Skin epidermis (tissue), 12 donors: Measurements from ENCODE around the gene FBXO28.
A peak's percentile ranks its signal among the peaks of the same experiment; 100 is the strongest.
"Not testable (repeated sequence)": the region's sequence is repeated elsewhere in the genome, so short reads cannot be mapped to it uniquely, and the experiment has no call there.

ENCODE experiments used
- H3K27ac ChIP-seq, 21 experiments: fragments of 200-600 bp; sonication (generic) in 11 of 21; one replicate each; pipeline ENCODE4 v1.5.0; 2020; ENCODE audit warnings: mild to moderate bottlenecking in 3 of 21, inconsistent platforms in 2 of 21, moderate library complexity in 2 of 21
- H3K4me3 ChIP-seq, 7 experiments: fragments of 200-600 bp; sonication (generic) in 2 of 7; one replicate each; pipeline ENCODE4 v1.5.0; 2020; ENCODE audit warnings: inconsistent platforms in 2 of 7, mild to moderate bottlenecking in 2 of 7, moderate library complexity in 1 of 7

The FBXO28 gene

DNA sequence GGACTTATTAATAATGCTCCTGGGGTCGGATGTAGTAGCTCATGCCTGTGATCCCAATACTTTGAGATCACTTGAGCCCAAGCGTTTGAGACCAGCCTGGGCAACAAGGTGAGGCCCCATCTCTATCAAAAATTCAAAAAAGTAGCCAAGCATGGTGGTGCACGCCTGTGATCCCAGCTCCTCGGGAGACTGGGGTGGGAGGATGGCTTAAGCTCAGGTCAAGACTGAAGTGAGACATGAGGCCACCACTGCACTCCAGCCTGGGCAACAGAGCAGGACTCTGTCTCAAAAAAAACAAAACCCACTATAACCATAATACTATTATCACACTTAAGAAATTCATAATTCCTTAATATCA, 67.5 kb downstream of the FBXO28 start:
- Histone ChIP-seq H3K27ac (peak overlapping the region in 17 of 21 experiments; percentile 8 to 98 (median 94)), H3K4me3 (no peak overlapping the region)

DNA sequence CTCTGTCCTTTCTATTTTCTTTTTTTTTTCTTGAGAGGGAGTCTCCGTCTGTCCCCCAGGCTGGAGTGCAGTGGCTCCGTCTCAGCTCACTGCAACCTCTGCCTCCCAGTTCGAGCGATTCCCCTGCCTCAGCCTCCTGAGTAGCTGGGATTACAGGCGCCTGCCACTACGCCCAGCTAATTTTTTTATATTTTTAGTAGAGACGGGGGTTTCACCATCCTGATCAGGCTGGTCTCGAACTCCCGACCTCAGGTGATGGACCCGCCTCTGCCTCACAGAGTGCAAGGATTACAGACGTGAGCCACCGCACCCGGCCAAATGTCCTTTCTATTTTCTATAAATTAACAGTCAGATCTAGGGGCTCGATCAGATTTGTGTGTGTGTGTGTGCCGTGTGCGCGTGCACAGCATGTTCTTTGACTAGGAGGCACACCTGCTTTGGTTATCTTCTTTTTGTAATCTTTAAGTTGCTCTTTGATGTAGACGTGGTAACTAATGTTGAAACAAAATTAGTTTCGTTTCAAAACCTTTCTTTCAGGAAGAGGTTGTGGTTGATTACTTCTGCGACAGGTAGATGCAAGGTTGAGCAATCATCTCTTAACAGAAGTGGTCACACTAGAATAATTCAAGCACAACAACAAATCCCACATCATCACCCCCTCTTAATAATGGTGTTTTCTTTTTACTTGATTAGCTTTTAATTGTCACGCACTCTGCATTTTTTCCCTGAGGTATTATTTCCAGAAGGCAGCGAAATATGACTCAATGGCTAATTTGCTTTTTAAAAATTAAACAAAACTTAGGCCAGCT, 68.3 kb downstream of the FBXO28 start:
- H3K4me3 ChIP-seq, result peak overlapping the region; percentile 54 to 97 (median 90)
- H3K27ac ChIP-seq, result peak overlapping the region; percentile 47 to 98 (median 94)

DNA sequence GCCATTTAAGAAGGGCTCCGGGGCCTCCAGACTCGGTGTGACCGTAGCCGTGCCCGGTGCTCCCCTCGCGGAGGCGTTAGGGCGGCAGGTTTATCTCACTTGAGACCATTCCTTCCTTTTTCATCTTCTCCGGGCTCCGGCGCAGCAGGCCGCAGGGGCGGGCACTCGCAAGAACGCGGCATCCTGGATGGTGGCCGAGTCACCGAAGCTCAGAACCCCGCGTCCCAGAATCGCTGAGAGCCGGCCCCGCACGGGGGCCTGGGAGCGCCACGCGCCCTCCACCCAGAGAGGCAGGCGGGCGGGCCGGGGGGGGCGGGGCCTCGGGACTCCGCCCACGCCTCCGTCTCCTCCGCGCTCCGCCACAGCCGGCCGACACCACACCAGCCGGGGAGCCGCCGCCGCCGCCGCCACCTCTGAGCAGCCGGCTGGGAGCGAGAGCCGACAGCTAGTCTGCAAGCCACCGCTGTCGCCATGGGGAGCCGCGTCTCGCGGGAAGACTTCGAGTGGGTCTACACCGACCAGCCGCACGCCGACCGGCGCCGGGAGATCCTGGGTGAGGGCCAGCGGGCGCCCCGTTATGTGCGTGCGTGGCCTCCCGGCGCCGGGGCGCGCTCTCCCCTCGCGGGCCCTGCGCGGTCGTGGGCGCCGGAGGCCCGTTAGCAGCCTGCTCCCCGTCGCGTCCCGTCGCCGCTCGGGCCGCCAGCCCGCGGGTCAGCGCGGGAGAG, 69.1 kb downstream of the FBXO28 start, which contains the start of gene DEGS1:
Gene DEGS1 (plus strand): TSS at position 375 of the 725 bp plus-strand sequence. CDS start 97 bp downstream, at position 472.
- H3K4me3 ChIP-seq, result peak within 1 kb of the TSS; percentile 54 to 97 (median 90)
- H3K27ac ChIP-seq, result peak within 1 kb of the TSS; percentile 86 to 98 (median 94)

DNA sequence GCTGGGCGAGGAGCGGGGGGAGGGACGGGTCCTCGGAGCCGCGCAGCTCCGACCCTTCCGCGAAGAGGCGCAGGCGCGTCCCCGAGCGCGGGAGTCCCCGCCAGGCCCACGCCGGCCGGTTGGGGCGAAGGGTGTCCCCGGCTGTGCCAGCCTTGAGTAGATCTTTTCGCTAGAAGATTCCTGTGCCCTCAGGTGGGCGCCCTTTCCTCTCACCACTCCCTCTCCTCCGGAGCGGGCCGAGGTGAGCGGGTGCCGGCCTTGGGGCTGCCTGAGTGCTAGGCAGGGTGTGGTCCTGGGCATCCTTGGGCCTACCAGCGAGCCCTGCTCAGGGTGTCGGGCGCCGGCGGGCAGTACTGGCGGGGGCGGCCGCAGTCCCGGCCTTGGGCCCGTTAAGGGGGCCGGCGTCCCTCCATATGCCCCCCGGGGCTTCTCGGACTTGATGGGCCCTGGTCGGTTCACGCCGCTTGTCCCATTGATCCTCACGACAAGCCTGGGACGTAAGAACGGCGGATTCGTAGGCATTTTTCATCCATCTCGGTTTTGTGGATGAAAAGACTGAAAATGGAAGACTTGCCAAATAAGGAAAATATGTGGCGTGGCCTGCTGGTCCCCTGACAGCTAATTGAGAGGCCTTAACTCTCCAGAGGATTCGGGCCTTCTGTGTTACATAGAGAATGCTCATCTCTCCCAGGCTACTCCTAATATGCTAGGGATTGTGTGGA, 69.8 kb downstream of the FBXO28 start:
- H3K27ac ChIP-seq, result peak overlapping the region; percentile 86 to 98 (median 94)

DNA sequence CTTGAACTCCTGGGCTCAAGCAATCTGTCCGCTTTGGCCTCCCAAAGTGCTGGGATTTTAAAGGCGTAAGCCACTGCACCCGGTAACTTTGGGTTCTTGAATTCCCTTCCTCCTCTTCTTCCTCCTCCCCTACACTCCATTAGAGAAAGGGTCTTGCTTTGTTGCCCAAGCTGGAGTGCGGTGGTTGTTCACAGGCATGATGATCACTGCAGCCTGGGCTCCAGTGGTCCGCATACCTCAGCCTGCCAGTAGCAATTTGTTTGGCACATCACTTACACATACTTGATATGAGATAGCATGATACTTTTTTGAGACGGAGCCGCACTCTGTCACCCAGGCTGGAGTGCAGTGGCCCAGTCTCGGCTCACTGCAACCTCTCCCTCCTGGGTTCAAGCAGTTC, 71.3 kb downstream of the FBXO28 start:
- Histone ChIP-seq H3K4me3 (peak overlapping the region; percentile 54 to 97 (median 90)), H3K27ac (peak overlapping the region in 15 of 21 experiments; percentile 6 to 98 (median 94))

More for the DNA sequence above, 69.8 kb downstream of the FBXO28 start:
- H3K4me3 ChIP-seq, result peak overlapping the region; percentile 54 to 97 (median 90)

DNA sequence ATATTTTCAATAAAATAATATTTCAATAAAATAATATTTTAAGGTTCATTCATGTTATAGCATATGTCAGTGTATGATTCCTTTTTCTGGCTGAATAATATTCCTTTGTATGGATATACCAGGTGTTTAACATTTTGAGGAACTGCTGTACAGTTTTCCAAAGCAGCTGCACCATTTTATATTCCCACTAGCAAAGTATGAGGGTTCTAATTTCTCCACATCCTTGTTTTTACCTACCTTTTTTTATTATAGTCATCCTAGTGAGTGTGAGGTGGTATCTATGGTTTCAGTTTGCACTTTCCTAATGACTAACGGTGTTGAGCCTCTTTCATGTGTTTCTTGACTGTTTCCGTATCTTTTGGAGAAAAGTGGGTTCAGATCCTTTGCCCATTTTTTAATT, 74.4 kb downstream of the FBXO28 start:
- H3K27ac ChIP-seq, result no peak overlapping the region
- no peak overlapping the region for H3K4me3 ChIP-seq

DNA sequence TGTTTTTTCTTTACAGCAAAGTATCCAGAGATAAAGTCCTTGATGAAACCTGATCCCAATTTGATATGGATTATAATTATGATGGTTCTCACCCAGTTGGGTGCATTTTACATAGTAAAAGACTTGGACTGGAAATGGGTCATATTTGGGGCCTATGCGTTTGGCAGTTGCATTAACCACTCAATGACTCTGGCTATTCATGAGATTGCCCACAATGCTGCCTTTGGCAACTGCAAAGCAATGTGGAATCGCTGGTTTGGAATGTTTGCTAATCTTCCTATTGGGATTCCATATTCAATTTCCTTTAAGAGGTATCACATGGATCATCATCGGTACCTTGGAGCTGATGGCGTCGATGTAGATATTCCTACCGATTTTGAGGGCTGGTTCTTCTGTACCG, 75.7 kb downstream of the FBXO28 start:
- H3K4me3 ChIP-seq, result no peak overlapping the region

DNA sequence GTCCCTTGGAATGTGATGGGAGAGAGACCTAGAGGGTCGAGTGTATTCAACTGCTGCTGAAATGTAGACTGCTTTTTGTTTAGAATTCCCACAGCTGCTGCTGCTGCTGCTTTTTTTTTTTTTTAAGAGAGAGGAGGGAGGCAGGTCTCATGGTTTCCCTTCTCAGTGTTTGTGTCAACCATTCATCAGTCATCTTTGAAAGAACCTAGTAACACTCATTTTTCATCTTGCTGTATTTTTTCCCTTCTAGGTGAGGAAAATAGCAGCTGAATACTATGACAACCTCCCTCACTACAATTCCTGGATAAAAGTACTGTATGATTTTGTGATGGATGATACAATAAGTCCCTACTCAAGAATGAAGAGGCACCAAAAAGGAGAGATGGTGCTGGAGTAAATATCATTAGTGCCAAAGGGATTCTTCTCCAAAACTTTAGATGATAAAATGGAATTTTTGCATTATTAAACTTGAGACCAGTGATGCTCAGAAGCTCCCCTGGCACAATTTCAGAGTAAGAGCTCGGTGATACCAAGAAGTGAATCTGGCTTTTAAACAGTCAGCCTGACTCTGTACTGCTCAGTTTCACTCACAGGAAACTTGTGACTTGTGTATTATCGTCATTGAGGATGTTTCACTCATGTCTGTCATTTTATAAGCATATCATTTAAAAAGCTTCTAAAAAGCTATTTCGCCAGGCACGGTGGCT, 78.3 kb downstream of the FBXO28 start:
- Histone ChIP-seq H3K27ac (peak overlapping the region in 1 of 21 experiments; percentile 5), H3K4me3 (no peak overlapping the region)

More for the DNA sequence above, 75.7 kb downstream of the FBXO28 start:
- no peak overlapping the region for H3K27ac ChIP-seq

DNA sequence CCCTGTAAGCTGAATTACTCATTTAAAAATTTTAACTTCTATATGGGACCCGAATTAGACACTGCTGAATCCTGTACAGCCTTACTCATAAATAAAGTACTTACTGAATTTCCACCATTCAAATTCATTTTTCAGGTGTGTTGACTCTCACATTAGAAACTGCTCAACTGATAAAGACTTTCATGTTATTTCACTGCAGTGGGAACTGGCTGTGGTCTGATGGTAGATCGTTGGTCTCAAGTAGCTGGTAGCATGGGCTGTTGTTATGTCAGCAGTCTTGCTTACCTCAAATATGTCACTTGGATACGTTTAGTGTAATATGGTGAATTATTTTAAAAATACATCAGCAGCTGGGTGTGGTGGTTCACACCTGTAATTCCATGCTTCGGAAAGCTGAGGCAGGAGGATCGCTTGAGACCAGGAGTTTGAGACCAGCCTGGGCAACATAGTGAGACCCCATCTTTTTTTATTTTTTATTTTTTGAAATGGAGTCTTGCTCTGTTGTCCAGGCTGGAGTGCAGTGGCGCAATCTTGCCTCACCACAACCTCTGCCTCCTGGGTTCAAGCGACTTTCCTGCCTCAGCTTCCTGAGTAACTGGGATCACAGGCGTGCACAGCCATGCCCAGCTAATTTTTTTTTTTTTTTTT, 79.5 kb downstream of the FBXO28 start:
- no peak overlapping the region for H3K4me3 ChIP-seq

DNA sequence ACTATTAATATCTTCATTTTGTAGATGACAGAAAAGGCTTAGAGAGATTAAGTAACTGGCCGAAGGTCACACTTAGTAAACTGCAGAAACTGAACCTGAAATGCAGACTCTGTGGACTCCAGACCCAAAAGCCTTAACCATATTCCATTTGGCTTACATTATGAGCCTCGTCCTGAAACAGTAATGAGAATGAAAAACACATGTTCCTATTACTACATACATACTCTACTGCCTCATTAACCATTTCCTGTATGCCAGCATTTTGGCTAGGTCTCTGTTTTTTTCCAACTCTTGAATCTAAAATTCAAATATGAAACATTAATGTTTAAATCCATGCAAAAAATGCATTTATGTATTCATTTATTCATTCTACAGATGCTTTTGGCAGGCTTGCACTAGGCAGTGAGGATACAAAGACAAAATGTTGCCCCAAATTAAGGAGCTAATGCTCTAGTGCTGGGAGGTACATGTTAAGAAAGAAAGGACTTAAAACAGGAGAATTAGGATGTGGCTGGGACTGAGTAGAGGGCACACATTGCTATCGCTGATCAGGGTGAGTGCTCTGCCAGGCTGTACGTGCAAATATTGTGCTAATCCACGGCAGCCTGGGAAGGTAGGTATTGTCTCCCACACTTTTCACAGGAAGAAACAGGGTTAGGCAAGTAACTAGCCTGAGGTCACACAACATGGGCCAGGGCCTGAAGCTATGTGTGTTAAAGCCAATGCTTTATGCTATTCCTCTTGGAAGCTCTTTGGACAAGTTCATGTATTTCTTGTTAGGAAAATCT, 83.1 kb downstream of the FBXO28 start:
- H3K27ac ChIP-seq, result peak overlapping the region in 13 of 21 experiments; percentile 4 to 81 (median 26)
- H3K4me3 ChIP-seq, result no peak overlapping the region

More for the DNA sequence above, 79.5 kb downstream of the FBXO28 start:
- H3K27ac ChIP-seq, result no peak overlapping the region

DNA sequence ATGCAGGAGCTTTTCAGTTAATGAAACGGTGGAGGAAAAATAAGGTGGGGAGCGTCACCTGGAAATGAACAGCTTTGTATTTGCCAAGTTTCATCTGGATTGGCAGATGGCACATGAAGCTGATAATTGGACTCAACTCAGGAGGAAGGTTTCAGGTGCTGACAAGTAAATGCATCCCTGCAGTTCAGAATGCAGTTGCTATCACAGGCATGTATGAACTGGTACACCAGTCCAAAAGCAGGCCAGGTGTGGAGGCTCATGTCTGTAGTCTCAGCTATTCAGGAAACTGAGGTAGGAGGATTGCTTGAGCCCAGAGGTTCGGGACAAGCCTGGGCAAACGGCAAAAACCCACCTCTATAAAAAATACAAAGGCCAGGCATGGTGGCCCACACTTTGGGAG, 84.7 kb downstream of the FBXO28 start:
- Histone ChIP-seq H3K27ac (peak overlapping the region in 12 of 21 experiments; percentile 40 to 81 (median 60)), H3K4me3 (no peak overlapping the region)

DNA sequence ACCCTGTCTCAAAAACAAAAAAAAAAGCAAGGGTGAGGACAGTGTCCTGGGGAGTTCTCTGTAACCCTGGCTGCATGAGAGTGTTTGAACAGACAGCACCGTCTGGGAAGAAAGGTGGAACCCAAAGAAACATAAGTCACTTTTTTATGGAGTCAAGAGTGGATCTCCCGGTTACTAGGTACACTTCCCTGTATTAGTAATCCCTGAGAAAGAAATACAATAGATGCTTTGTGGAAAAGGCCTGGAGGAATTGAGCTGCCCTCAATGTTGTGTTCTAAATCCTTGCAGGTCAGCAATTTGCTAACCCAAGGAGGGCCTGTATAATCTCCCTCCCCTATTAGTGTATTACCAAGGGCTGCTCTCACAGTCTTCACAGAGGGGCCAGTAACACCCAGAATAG, 85.8 kb downstream of the FBXO28 start:
- no peak overlapping the region for H3K4me3 ChIP-seq
- H3K27ac ChIP-seq, result peak overlapping the region in 16 of 21 experiments; percentile 11 to 81 (median 55)

DNA sequence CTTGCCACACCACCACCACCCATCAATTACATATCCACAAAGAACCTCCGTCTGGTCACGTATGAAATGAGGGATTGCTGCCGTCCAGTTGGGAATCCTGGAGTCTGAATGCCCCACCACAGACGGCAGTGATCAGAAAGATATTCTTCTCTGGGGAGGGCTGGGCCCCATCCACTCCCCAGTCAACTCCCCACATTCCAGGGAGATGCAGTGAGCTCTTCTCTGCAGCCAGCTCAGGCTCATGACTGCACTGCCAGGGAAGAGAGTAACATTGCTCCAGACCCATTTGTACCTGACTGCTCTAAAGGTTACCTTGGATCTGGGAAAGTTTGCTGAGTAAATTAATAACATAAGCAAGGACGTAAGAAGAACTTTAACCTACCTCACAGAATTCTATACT, 87.5 kb downstream of the FBXO28 start:
- peak overlapping the region in 15 of 21 experiments; percentile 2 to 81 (median 47) for H3K27ac ChIP-seq

DNA sequence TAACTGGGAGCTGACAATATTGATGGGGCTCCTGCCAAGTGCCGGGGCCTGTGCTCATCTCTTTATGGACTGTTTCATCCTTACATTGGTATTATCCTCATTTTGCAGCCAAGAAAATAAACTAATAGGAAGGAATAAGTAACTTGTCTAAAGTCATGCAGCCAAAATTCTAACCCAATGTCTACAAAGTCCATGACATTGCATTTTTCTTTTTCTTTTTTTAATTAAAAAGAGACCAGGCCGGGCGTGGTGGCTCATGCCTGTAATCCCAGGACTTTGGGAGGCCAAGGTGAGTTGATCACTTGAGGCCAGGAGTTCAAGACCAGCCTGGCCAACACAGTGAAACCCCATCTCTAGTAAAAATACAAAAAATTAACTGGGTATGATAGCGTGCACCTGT, 87.9 kb downstream of the FBXO28 start:
- Histone ChIP-seq H3K27ac (peak overlapping the region in 13 of 21 experiments; percentile 7 to 81 (median 54)), H3K4me3 (no peak overlapping the region)

More for the DNA sequence above, 87.5 kb downstream of the FBXO28 start:
- no peak overlapping the region for H3K4me3 ChIP-seq

DNA sequence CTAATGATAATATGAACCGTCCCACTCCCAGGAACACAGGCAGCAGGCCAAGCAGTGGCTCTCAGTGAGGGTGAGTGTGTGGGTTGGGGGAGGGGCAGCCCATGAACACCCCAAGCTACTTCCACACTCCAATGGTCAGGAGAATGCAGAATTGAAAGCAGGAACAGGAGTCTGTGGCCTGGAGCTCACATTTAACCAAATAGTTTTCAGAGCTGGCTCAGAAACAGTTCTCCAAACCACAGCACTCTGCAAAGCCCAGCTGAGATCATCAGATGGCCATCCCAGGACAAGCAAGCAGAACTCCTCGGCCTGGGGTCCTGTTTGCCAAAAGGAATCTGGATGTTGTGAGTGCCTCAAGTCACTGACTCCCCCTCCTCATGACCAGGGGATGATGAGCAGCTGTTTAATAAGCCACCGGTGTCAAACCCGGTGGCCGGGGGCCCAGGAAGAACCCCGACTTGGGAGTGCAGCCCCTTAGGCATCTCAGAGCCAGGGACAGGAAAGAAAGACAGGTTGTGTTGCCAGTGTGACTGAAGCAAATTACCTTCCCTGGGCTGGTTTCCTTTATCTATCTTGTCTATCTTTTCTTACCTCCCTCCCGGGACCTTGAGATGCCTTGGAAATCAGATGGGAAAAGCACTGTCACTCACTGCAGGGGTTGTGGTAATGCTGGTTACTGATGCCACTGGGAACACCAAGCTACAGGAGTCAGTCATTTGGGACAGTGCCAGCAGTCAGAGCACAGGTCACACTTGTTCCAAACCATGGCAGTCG, 89.5 kb downstream of the FBXO28 start:
- H3K4me3 ChIP-seq, result no peak overlapping the region

DNA sequence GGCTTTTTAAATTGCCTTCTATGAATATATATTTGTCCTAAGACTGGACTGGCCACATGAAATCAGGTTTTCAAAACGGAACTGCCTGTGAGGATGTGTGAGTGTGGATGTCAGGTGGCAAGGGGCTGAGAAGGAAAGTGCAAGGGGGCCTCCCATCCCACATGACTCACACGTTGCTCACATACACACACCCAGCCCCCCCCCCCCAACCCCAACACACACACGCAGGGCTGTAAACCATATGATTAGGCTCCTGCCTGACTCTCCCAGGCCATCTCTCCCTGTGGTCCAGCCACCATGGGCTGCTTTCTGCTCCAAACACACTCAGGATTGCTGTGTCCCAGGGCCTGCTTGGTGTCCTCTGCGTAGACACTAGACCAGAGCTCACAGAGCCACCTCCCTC, 91.5 kb downstream of the FBXO28 start:
- H3K27ac ChIP-seq, result peak overlapping the region; percentile 29 to 84 (median 71)
- H3K4me3 ChIP-seq, result no peak overlapping the region

More for the DNA sequence above, 89.5 kb downstream of the FBXO28 start:
- H3K27ac ChIP-seq, result peak overlapping the region in 20 of 21 experiments; percentile 9 to 87 (median 70)

DNA sequence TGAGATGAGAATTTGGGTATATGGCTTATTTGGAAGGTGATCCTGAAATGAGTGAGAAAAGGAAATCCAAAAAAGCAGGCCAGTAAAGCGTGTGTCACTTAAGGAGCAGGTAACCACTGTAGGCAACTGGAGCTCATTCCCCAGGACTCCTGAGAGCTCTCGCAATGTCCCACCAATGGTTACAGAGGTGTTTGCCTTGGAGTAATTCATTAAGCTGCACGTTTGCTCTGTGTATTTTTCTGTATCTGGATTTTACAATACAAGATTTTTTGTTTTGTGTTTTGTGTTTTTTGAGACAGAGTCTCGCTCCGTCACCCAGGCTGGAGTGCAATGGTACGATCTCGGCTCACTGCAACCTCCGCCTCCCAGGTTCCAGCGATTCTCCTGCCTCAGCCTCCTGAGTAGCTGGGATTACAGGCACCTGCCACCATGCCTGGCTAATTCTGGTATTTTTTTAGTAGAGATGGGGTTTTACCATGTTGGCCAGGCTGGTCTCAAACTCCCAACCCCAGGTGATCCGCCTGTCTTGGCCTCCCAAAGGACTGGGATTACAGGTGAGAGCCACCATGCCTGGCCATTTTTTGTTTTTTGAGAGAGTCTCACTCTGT, 92.1 kb downstream of the FBXO28 start:
- H3K27ac ChIP-seq, result peak overlapping the region; percentile 29 to 84 (median 71)
- not testable (repeated sequence) for H3K4me3 ChIP-seq
